Hematopoietic multipotent progenitor cell treated with erythropoietin and hydrocortisone succinate and interleukin-3 and kit ligand, for 15 days (in vitro differentiated cells): Measurements from ENCODE around the gene RHOBTB1.
"Not testable (repeated sequence)": the region's sequence is repeated elsewhere in the genome, so short reads cannot be mapped to it uniquely, and the experiment has no call there.

Source experiments
- DNase-seq: peaks from one replicate; pipeline ENCODE4 v3.0.0-alpha.2; 2015; ENCODE audit warnings: low spot score

RHOBTB1 gene, protein sequence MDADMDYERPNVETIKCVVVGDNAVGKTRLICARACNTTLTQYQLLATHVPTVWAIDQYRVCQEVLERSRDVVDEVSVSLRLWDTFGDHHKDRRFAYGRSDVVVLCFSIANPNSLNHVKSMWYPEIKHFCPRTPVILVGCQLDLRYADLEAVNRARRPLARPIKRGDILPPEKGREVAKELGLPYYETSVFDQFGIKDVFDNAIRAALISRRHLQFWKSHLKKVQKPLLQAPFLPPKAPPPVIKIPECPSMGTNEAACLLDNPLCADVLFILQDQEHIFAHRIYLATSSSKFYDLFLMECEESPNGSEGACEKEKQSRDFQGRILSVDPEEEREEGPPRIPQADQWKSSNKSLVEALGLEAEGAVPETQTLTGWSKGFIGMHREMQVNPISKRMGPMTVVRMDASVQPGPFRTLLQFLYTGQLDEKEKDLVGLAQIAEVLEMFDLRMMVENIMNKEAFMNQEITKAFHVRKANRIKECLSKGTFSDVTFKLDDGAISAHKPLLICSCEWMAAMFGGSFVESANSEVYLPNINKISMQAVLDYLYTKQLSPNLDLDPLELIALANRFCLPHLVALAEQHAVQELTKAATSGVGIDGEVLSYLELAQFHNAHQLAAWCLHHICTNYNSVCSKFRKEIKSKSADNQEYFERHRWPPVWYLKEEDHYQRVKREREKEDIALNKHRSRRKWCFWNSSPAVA

DNA sequence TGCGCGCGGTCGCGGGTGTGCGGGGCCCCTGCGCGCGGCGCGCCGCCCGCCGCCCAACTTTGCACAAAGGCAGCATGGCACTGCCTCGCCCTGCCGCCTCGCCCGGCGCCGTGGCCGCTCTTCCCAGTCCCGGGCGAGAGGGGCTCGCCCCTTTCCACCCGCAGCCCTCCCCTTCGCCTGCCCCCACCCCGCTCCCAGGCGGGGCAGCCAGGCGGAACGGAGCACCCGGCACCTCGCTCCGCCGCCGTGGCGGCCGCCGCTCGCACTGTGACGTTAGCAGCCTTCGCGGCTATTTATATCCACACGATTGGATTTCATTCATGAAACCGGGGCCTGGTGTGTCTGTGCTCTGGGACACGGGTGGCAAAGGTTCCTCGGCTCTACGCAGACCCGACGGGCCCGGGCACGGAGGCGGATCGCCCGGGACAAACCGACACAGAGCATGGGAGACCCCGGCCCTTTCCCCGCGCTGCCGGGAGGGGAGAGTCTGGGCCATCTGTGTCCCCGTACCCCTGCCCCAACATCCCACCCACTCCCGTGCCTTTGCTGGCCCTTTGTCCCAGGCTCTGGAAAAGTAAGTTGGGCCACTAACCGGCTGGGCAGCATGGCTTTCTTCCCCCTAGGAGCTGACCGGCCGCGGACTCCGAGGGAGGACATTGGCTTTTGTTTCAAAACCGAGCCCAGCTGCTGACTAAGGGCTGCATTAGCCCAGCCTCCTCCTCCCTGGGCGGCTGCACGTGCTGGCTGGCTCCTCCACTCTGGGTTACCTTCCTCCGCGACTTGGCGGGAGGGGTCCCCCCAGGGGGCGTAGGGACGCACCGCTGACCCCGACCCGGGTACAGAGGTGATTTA lies at the start of gene RHOBTB1:
Gene RHOBTB1, minus strand, starts transcription at position 128 of the 852 bp plus-strand sequence. CDS start 32,643 bp downstream, outside the sequence.
- no peak for DNase-seq

DNA sequence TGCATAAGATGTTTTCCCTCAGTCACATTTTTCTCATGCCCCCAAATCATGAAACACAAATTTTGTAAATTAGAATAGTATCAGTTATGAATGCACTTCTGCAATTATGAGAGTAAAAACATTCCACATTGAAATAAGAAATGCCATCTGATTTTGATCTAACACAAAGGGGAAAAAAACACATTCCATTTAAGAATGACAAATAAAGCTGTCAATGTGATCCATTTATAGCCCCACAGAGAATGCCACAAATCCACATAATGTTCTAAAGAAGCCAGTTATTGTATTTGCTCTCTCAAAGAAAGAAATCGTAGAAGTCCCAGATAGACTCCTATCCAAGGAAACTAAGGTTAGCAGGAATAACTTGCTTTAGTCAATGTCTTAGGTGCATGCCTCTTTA lies 48.7 kb upstream of the RHOBTB1 start:
- no peak for DNase-seq

DNA sequence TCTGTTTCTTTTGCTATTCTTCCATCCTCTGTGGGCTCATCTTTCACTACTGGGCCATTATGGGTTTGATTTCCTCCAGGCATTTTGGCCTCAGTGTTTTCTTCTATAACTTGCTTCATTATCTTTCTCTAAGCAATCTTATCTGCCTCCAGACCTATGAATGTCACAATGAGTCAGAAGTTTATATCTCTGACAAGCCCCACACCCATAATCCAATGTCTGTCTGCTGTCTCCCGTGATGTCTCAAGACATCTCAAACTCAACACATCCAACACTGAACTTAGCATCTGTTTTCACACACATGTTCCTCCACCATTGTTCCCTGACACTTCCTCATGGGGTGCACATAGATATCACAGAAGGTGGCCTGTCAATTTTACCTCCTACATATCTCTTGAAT lies 46.7 kb upstream of the RHOBTB1 start:
- DNase-seq, result no peak

DNA sequence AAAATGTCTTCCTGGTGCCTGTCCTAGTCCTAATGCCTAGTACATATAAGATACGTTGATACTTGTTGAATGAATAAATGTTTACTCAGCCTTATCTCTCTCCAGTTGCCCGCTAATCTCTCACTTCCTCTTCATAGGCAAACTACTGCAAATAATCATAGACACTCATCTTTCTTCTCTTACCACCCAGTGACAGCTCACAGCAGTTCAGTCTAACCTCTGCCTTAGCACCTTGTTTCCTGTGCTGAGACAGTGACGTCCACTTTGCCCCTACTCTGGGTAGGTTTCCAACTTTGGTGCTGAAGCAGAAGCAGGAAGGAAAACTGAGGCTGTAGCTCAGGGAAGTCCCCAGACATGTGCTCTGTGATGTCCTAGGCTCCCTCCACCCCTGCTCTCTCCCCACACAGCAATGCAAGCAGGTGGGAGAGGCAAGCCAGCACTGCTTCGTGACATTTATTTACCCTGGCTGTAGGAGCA lies 45.5 kb upstream of the RHOBTB1 start:
- no peak for DNase-seq

DNA sequence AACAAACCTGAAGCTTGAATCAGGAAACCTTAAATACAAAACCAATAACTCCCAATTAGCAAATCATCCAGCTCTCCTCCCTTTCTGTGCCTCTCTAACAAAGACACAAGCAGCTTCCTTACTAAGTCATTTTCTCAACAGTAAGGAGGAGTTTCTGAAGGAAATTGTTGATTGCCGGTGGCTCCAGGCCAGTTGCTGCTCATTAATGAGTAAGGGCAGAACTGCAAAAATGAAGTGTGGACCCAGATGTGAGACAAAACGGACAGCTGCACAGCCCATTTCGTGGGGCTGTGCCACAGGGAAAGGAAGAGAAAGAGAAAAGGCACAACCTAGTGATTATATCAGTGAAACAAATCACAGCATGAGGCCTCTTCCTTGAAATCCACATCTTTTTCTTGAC lies 42.8 kb upstream of the RHOBTB1 start:
- DNase-seq, result no peak

DNA sequence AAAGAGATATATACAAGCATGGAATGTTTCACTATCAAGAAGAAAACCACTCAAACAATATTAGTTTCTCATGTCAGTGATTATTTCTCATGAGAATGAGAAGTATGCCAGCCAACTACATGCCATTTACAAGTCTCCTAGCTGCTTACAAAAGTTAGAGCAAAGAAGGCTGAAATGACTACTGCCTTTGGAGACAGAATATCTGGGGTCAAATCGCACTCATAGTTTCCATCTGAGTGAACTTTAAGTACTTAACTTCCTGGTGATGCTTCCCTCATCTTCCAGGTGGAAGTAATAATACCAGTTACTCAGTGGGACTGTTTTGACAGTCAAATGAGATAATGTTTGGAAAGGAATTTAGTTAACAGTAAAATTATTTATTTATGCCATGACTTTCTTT lies 42.0 kb upstream of the RHOBTB1 start:
- no peak for DNase-seq

DNA sequence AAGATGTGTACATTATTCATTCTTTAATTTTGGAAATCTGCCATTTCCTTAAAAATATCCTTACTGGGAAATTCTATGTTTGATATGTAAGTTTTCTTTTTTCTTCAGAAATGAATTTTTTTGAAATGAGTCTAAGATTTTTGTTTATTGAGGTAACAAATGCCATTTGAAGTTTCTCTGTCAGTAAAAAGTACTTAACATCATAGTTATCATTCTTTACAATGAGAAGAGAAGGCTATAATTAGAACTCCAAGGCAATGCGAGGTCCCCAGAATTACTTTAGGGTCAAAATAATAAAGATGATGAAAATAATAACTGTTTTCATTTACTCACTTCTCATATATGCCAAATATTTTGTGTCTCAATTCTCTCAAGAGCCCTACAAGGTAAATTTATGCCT lies 37.0 kb upstream of the RHOBTB1 start:
- DNase-seq, result no peak

DNA sequence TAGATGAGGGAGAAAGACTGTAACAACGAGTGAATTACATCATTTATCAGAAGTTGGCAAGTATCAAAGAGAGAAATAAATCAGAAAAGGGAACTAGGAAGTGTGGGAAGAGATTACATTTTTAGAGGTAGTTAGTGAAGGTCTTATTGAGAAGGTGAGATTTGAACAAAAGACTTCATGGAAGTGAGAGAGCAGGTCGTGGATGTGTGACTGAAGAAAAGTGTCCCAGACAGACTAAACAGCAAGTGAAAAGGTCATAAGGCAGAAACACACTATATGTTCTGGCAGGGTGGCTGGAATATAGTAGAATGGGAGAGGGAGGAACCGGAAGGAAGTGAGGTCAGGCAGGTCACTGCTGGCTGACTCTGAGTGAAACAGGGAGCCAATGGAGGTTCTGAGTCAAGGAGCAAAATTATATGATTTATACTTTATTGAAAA lies 35.7 kb upstream of the RHOBTB1 start:
- no peak for DNase-seq

DNA sequence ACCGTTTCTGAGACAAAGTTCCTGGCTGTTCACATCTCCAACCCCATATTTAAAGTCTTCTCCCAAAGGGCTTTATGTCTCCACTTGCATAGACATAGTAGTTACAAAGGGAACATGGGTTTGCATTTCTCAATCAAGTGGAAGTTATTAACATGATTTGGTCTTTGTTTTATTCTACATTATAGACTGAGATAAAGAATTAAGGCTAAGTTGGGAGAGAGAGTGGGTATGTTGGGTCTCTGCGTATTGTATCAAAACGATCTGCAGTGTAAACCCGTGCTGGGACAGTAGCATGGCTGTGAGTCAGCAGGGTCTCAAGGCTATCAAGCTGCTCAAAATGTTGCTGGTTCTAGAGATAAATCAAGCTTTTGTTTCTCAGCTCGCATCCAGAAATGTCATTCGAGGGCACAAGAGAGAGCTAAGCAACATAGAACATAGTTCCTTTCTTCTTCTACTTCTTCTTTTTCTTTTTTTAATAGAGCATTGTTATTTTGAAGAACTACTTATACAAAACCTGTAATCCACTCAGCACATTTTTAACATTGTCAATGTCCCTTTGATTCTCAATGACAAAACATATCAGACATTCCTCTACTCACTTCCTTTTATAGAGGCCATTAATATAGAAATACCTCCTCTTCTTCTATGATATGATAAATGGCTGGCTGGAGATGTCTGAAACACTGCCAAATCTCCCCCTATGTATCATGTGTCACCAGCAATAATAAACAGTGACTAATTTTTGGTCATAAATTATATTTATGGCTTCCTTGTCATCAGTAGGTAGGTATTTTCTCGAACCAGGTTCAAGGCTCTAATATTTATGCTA lies 34.5 kb upstream of the RHOBTB1 start:
- DNase-seq, result peak; percentile 21

DNA sequence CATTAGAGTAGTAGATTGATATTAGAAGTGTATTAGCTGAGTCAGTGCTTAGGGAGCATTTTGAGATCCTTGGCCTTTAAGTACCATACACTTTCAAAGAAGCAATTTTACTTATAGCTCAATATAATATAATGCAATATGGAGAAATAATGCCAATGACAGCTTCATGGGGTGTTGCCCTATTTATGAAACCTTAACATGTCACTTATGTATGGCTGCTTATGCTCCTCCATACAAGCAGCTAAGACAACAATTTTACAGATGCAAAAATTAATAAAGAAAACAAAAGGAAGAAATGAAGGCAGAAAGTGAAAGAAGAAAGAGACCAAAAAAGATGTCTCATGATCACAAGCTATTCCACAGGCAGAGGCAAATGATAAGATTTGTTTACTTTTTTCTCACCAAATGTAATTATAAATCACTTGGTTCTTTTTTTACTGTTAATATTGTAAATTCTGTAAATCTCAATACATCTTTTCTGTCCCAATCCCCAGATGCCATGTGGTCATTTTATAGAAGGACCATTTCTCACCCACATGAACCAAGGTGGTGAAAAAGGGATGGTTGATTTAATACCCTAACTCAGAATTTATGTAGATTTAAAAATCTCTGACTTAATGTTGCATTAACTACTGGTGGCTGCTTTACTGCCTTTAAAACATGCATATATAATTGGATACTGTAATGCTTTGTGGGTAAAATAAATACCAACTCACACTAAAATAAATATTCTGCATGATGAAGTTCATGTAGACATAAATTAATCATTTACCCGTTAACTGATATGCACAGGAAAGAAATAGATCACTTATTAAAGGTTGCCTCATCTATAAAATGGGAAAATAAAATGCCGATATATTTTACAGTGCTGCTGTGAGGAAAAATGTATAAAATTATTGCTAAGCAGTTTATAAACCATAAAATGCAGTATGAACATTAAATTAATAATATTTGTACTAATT lies 33.5 kb upstream of the RHOBTB1 start:
- DNase-seq, result no peak

DNA sequence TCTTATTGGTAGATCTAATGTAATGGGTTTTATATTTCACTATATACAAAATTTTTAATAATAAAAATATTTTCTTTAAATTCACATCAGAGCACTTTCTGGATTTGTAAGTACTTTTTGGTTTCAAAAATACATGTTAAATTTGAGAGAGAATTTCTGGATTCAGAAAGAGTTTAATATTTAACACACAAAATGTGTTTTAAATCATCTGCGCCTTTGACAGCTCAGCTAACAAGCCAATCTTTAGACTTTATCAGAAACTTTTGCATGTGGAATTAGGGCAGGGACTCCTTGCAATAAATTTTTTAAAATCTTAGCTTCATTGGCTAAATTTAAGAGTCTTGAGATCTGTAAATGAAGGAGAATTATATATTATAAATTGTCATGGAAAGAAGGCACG lies 32.7 kb upstream of the RHOBTB1 start:
- no peak for DNase-seq

DNA sequence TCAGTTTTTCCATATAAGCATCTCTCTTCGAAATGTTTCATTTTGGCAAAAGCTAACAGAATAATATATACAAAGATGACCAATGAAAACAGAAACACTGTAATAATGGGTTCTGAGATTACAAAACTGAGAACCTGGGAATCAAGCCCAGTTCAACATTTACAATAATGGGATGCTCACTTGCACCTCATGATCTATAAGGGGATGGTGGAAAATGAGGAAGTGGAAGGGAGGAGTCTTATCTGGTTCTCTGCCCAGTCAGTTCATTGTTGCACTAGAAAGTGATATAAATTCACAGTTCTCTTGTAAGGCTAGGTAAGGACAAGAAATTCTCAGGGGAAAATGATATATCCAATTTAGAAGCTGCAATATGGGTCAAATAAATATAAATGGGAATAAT lies 31.7 kb upstream of the RHOBTB1 start:
- no peak for DNase-seq

DNA sequence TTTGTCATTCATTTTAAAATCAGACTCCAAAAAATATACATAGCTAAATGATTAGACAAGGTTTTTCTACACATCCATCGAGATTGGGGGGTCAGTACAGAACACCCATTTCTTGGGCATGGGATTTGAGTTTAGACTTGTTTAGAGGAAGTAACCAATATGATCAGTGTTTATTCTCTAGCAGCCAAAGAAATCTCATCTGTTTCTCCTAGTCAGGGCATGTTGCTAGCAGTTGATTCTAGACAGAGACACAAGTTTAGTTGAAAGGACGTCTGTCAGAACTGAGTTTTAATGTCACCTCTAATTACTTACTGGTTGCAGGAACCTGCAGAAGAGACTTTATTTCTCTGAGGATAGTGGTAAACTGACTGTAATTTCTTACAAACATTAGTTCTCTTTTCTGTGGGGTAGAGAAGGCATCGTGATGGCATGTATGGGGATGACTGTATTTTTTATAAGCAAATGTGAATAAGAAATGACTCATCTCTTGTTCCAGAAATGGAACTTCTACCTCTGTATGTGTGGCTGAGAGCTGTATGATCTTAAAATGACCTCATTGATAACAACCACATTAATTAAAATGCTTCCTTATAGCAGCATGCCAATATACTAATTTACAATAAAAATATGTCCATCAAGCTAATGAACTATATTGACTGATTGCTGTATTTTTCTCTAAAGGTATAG lies 30.6 kb upstream of the RHOBTB1 start:
- DNase-seq, result no peak

DNA sequence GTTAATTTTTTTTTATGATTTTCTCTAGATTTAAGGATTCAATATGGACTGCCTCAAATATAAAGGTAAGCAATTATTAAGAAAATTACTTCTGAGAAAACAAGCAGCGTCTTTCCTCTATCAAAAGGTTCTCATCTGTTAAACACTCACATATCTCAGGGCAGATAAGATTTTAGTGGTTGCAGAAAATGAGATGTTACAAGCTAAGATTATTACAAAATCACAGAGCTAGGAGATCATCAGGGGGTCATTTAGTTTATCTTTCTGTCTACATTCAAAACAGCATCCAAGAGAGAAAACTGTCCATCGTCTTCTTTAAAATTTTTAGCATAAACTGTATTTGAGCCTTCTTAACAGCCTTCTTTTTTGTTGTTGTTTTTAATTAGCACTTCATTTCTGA lies 29.1 kb upstream of the RHOBTB1 start:
- no peak for DNase-seq

DNA sequence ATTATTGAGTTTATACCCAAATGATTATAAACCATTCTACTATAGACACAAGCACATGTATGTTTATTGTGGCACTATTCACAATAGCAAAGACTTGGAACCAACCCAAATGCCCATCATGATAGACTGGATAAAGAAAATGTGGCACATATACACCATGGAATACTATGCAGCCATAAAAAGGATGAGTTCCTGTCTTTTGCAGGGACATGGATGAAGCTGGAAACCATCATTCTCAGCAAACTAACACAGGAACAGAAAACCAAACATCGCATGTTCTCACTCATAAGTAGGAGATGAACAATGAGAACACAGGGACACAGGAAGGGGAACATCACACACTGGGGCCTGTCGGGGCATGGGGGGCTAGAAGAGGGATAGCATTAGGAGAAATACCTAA lies 28.2 kb upstream of the RHOBTB1 start:
- DNase-seq, result not testable (repeated sequence)

DNA sequence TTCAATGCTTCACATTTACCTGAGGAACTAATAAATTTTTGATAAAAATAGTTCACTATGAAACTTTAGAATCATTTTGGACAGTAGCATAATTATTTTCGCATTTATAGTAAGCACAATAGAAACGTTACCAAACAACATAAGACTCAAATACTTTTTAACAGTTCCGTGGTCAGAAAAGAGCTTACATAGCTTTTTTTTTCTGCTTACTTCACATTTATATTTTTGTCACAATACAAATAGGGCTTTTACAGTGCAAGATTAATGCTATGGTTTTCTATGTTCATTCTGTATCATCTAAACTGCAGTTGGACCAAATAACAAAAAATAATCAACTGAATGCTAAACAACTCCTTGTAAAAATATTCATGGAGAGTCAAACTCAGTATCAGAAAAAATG lies 26.5 kb upstream of the RHOBTB1 start:
- DNase-seq, result no peak

DNA sequence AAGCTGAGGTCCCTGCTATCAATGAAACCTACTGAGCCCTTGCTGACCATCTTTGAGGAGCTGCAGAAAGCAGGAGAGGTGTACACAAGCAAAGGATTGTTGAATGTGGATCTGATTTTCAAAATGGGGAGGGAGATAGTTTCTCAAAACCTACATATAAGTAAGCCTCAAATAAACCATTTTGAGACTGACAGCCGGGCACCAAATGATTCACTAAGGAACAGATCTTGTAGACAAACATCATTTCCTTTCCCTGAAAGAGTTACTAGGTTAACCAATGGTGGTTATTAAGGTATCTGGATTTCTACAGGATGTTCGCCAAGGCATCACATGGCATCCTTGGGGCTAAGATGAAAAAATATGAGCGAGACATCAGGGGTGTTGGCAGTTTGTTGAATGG lies 24.5 kb upstream of the RHOBTB1 start:
- no peak for DNase-seq

DNA sequence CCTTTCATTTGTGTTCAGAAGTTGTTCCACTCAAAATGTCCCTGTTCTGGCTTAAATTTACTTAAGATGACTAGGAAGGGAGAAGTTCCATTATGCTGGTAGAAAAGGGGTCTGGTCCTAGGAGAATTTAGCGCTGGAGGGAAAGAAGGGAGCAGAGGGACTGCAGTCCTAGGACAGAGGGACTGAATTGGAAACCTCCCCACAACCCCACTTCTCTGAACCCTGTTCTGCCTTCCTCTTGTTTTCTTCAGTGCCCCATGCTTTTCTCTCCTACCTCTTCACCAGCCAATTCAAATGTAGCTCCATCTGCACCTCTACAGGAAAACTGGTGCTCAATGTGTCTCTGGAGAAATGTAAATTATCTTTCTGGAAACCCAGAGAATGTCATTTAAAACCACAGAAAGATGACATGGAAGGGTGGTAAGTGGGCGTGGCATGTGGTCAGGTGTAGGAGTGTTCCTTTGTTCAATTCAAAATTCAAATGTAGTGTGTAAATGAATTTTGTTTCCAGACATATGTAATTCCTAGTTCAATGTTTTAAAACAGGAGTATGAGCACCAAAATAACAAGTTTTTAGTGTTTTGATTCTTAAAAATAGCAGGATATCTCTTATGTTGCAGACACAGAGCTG lies 24.0 kb upstream of the RHOBTB1 start:
- DNase-seq, result no peak

DNA sequence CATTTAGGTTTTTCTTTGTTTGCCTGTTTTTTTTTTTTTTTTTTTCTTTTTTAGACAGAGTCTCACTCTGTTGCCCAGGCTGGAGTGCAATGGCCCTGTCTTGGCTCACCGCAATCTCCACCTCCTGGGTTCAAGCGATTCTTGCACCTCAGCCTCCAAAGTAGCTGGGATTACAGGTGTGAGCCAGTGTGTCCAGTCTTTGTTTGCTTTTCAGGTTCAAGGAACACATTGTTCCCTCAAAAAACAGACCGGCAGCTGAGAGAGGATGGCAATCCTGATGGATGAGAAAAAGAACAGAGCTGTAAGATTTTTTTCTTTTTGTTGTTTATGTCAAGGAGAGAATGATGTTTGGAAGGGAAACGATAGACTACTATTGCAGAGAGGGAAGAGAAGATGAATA lies 23.3 kb upstream of the RHOBTB1 start:
- no peak for DNase-seq
